GM19043 (cell line): ENCODE measurements around the gene TMEM209.
A peak's percentile ranks its signal among the peaks of the same experiment; 100 is the strongest.
"Not testable (repeated sequence)": the region's sequence is repeated elsewhere in the genome, so short reads cannot be mapped to it uniquely, and the experiment has no call there.

Source experiments
- ATAC-seq: cut with Tn5 transposase; IDR thresholded peaks from one replicate; pipeline ENCODE4 v1.9.1; 2021; ENCODE audit warnings: low read depth; ENCODE audit not compliant: unreplicated experiment

The TMEM209 gene

DNA sequence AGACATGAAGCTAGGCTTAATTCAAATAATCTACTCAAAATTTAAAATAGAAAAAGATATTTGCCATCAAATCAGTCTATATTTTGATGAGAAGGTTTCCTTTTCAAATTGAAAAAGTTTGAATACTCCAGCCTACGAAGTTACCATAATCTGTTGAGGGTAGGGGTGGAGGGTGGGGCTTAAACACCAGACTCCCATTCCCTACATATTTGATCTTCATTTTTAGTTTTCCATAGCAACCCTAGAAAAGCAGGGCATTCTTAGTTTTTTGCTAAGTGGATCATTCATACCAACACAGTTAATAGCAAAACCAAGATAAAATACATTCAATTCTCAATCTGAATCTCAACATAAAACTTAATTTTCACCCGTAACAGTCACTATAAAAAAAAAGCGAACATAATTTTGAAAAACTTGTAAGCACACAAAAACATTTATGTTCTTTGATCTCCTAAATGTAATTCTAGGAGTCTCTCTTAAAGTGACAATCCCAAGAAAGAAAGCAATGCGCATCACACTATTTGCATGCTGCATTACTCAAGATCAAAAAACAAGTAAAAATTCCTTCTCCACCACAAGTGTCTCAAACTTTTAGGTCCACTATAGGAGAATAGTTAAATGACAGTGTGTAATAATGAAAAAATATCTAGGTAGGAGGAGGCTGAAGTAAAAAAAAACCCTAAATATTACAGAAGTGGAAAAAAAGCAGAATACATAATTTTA lies 30.8 kb downstream of the TMEM209 start:
- ATAC-seq: no peak

DNA sequence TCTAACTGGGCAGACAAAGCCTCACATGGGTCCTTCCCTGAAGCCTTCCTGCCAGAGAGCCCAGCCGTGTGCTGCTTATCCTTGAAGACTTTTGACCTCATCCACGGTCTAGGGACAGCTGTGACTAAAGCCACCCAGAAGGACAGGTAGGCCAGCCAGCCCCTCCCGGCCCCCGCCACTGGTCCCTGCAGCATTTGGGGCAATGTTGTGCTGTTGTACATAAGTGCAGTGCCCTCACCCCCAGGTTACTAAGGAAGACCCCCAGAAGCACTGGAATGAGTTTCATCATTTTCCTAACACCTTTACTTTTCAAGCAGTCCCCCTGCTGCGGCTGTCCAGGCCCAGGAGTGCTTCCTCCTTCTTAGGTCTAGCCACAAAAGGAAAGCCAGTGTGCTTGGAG lies 43.0 kb downstream of the TMEM209 start:
- no peak for ATAC-seq

DNA sequence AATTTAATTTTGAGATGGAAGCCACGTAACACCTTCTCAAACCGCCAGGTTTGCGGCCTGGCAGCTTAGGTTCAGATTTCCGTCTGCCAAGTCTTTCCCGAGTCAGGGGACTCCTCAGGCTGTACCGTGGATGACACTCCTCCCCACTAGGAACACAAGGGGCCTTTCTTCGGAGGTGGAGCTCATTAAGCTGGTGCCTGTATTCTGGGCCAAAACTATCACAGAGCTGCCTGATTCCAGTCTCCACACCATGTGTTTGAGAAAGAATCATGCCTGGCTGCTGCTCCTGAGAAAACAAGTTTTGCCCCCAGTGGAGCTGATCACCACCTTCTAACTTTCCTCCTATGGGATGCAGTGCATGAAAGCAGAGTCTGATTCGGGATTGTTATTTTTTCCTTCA lies 44.8 kb downstream of the TMEM209 start:
- no peak for ATAC-seq

DNA sequence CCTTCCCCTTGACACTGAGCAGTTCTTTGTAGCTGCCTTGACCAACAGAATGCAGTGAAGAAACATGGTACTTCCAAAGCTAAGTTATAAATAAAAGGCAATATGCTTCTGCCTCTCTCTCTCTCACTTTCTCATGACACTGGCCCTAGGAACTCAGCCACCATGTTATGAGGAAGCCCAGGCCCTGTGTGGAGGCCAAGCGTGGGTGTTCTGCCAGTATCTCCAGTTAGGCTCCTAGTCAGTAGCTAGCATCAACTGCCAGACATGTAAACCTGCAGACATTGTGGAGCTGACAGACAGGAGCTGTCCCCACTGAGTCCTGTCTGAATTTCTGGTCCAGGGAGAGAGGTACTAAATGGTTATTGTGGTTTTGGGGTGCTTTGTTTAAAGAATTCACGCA lies 45.2 kb downstream of the TMEM209 start:
- ATAC-seq: no peak

DNA sequence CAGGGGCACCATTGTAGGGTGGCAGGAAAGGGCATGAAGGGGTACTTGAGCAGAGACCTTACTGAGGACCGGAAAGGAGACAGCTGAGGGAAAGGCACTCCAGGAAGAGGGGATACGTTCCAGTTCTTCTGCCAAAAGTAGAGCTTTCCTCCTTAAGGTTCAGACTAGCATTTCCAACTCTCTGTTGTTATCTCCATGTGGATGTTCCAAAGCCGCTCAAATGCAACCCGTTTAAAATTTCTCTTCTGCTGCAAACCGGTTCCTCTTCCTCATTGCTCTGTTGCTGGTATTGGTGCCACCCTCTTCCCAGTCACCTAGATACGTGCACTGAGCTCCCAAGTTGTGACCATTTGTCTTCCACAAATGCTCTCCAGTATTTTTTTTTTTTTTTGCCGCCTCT lies 47.5 kb downstream of the TMEM209 start:
- ATAC-seq: no peak

DNA sequence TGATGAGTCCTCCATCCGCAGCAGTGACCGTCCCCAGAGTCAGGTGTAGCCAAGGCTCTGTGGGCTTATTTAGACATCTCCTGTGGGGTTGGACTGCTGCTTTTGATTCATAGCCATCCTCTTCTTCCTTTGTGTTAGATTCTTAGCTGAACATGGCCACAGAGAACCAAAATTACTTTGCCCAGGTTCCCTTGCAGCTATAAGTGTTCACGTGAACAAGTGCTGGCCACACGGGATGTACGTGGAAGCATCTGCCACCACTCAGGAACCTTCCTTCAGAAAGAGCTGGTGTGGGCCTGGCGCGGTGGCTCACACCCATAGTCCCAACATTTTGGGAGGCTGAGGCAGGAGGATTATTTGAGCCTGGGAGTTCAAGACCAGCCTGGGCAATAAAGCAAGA lies 49.1 kb downstream of the TMEM209 start:
- ATAC-seq: no peak

DNA sequence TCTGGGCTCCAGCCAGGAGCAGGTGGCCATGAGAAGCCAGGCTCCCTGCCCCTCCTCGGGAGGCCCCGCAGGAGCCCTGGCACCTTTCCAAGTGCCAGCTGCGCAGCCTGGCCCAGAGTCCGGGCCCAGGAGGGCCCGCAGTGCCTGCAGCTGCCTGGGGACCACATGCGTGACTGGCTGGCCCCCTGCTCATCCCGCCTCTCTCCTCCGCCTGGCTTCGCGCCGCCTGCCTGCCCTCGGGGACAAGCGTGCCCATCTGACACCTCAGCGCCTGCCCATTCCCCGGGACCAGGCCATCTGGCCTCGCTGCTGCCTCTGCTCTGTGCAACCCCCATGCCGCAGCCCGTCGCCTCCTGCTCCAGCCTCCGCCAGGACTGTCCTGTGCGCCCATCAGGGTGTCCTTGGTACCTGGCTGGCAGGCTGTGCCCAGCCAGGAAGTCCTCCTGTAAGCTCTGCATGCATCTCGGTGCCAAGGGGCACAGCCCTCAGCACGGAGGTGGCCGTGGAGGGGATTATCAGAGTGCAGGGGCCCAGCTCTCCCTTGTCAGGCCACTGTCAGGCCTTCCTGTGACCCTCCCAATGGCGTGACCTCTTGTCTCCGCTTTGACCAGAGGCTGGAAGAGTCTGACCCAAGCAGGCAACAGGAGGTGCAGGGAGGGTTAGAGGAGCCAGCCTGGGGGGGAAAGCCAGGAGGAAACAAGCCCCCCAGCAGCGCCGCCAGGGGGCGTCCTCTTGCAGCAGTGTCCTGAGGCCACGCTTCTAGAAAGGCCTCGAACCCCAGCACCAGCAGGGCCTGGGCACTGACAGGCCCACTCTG lies 50.5 kb downstream of the TMEM209 start:
- ATAC-seq: no peak

DNA sequence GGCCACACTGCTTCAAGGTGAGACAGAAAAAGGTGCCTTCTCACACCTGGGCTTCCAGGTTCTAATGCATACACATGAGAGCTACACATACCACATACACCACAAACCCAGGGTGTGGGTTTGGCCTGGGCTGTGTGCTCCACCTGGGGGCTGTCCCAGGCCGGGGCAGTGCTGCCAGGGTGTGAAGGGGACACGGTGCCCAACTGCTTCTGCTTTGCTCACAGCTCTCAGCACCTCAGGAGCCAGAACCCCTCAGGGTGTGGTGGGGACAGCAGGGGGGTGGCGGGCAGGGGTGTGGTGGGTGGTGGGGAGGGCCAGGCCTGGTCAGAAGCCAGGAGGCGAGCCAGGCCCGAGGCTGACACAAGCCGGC lies 51.1 kb downstream of the TMEM209 start:
- ATAC-seq: no peak

DNA sequence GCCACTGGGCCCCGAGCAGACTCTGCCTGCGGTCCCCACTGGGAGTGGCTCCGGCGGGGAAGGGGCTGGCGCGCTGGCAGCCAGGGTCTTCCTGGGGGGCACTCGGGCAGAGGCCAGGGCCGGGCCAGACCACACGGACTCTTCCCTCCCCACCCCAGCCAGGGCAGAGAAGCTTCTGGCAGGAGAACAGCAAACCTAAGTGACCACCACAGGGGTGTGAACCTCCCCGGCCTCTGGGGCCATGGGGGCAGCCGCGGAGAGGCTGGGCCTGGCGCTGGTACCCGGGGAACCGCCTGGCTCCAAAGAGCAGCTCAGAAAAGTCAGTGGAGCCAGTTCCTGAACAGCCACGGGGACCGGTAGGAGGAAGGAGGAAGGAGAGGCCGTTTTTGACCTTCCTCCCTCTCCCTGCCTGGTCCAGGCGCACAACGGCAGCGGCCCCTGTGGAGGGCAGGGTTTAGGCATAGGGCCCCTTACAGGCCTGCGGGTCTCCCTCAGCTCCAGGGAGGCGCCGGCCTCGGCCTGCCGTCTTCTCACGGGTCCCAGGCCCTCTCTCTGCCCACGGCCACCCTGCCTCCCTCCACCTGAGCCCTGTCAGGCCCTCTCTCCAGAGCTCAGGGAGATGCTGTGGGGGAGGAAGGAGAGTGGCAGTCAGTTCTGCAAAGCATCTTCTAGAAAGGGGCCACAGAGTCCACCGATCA lies 51.8 kb downstream of the TMEM209 start:
- ATAC-seq: no peak

DNA sequence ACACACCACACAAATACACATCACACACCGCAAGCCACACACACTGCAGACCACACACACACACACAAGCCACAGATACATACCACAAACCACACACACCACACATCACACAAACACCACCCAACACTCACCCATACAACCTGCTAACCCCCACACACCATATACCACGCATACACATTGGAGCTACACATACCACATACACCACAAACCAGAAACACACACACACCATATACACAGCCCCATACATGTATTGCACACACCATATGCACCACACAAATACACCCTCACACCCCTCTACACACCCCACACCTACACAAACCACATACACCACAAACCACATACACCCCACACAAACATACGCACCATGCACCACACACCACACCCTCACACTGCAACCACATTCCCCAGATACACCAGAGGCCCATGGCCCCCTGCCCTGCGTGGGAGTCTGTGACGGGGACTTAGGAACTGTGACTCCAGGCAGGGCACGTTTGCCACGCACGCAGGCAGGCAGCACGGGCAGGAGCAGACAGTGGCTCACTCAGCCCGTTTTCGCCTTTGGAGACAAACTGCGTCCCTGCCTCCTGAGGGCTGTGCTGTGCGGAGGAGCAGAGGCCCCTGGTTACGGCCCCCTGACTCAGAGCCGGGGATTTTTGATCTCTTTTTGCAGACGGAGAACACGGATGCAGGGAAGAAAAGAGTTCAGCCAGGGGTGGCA lies 52.6 kb downstream of the TMEM209 start:
- ATAC-seq: no peak

DNA sequence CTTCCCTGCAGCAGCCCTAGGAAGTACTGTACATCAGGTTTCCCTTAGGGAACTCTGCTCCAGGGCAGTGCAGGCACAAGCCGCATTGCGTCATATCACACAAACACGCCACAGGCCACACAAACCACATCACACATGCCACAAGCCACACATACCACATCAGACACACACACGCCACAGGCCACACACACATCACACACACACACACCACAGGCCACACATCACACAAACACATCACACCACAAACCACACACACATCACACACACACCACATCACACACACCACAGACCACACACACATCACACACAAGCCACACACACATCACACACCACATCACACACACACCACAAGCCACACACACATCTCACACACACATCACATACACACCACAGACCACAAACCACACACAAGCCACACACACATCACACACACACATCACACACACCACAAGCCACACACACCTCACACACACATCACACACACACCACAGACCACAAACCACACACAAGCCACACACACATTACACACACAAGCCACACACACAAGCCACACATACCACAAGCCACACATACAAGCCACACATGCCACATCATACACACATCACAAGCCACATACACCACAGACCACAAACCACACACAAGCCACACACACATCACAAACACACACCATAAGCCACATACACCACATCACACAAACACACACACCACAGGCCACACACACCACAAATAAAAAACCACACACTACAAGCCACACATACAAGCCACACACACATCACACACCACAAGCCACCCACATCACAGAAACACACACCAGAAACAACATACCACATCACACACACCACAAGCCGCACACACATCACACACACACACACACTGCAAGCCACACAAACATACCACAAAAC lies 53.4 kb downstream of the TMEM209 start:
- ATAC-seq: no peak

DNA sequence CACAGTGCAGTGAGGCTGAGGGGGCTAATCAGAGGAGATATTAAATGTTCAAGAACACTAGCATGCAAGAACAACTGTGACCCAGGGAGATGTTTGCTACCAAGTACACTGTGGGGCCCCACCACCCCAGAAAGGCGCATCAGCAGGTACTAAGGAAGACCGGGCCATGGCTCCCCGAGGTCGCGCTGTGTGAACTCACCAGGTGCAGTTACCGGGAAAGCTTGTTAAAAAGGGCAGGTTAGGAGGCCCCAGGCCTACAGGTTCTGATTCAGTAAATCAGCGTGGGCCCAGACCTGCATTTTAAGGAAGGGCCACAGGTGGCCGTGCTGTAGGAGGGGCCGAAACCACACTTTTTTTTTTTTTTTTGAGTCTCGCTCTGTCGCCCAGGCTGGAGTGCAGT lies 54.6 kb downstream of the TMEM209 start:
- ATAC-seq: no peak

DNA sequence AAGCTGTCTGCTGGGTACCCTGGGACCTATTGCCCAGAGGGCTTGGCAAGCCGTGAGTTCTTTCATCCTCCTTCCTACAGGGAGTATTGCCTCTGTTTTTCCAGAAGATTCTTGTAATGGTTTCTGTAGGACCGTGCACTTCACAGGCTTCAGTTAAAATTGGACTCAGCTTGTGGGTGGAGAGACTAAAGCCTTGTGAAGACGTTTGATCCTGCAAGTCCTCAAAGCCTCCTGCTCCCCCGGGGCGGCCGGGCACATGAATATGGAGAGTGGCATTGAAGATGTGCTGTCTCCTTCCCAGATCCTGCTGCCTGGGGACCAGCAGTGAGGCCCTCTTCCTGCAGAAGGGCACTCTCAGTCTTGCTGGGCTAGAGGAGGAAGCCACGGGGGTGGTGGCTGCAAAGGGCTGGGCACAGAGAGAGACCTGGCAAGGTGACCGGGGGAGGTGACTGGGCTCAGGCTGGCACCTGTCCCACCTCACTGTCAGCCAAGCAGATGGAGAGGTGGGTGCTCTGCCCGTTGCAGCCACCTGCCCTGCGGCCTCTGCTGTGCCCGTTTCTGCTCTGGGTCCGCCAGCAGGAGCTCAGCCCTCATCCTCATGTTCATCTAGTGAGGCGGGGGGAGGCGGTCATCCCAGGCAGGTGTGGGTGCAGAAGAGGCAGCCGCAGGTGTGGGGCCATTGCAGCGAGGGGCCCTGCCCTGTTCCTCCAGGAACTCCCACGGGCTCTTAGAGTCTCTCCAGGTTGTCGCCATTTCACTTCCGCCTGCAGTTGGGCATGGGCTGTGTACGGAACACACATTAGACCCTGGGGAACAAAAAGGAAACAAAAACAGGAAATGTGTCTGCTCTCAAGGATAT lies 55.7 kb downstream of the TMEM209 start:
- ATAC-seq: peak; percentile 62

DNA sequence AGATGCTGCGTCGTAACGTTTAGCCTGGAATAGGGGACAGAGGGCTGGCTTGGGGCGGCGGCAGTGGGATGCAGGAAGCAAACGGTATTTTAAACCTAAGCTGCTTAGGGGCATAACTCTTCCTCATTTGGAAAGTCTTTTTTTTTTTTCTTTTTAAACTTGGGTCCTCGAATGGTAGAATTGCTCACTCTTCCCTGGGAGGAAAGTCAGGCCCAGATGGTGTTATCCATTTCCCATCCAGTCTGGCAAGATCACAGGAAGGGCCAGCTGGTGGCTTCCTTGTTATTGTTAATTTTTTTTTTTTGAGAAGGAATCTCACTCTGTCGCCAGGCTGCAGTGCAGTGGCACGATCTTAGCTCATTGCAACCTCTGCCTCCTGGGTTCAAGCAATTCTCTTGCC lies 56.6 kb downstream of the TMEM209 start:
- ATAC-seq: no peak

DNA sequence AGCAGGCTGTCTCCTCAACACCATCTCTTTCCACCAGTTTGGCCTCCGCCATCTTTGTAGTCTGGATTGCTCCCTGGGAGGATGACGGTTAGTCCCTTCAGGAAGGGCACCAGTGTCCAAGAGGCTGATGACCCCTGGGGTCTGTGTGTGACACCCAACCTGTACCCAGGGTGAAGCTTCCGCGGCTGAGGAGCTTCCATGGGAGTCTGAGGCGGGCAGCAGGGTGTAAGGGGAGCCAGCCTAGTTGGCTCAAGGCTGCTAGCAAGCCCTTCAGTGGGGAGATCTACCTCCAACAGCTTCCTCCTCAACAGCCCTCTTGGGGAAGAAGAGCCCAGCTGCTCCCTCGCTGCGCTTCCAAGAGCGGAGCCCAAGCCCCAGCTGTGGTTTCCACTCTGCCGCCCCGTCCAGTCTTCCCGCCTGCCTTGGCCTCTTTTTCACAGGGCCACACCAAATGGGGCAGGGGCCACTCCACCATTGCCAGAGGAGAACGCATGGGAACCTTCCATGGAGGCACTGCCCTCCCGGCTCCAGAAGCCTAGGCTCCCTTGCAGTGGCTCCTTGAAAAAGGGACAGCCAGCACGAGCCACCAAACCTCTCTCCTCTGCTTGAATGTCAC lies 57.4 kb downstream of the TMEM209 start:
- ATAC-seq: no peak

DNA sequence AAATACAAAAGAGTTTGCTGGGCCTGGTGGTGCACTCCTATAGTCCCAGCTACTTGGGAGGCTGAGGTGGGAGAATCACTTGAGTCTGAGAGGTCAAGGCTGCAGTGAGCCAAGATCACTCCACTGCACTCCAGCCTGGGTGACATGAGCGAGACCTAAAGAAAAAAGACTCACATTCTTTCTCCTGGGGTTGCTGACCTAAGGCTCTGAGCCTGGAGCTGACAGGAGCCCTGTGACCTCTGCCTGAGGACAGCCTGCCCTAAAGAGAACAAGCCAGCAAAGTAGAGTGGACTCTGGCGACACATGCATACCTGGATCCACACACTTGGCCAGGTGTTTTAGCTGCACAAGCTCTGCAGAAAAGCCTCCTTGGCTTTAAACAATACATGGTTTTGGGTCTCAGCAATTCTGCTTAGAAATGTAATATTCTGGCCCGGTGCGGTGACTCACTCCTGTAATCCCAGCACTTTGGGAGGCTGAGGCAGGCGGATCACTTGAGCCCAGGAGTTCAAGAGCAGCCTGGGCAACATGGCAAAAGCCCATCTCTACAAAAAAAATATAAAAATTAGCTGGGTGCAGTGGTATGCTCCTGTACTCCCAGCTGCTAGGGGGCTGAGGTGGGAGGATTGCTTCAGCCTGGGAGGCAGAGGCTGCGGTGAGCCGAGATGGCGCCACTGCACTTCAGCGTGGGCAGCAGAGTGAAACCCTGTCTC lies 58.4 kb downstream of the TMEM209 start:
- no peak for ATAC-seq

DNA sequence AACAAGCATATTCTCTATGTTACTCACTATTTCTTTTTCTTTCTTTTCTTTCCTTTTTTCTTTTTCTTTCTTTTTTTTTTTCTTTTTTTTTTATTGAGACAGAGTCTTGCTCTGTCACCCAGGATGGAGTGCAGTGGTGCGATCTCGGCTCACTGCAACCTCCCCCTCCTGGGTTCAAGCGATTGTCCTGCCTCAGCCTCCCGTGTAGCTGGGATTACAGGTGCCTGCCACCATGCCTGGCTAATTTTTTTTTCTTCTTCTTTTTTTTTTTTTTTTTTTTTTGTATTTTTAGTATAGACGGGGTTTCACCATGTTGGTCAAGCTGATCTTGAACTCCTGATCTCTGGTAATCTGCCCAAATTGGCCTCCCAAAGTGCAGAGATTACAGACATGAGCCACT lies 59.1 kb downstream of the TMEM209 start:
- ATAC-seq: not testable (repeated sequence)
